COLO668 (cell line): ENCODE measurements around the gene FOXK1.
A peak's percentile ranks its signal among the peaks of the same experiment; 100 is the strongest.

Experiments
- DNase-seq: peaks from one replicate; lab custom pipeline; 2025; ENCODE audit not compliant: unreplicated experiment; lab: John Stamatoyannopoulos, UW

Gene FOXK1

GRCh38 chr7:4742852-4743251 is 60.8 kb downstream of the FOXK1 start:
- DNase-seq, result no peak

GRCh38 chr7:4744391-4745264 is 62.5 kb downstream of the FOXK1 start:
- DNase-seq, result peak; percentile 94

GRCh38 chr7:4745265-4745919 is 63.3 kb downstream of the FOXK1 start:
- no peak for DNase-seq

- DNase-seq, result no peak
Observed at GRCh38 chr7:4745971-4746919, 64.2 kb downstream of the FOXK1 start.

GRCh38 chr7:4747013-4747412 is 64.9 kb downstream of the FOXK1 start:
- DNase-seq, result no peak

- DNase-seq, result no peak
Observed at GRCh38 chr7:4747746-4748145, 65.7 kb downstream of the FOXK1 start.

GRCh38 chr7:4748231-4748681 is 66.2 kb downstream of the FOXK1 start:
- no peak for DNase-seq

GRCh38 chr7:4749363-4749762 is 67.3 kb downstream of the FOXK1 start:
- DNase-seq, result no peak

- DNase-seq, result no peak
Observed at GRCh38 chr7:4749798-4750197, 67.7 kb downstream of the FOXK1 start.

GRCh38 chr7:4751398-4751947 is 69.4 kb downstream of the FOXK1 start:
- DNase-seq, result no peak

GRCh38 chr7:4753598-4754432 is 71.7 kb downstream of the FOXK1 start:
- peak; percentile 89 for DNase-seq

GRCh38 chr7:4754433-4755010 is 72.4 kb downstream of the FOXK1 start:
- no peak for DNase-seq

- DNase-seq, result no peak
Observed at GRCh38 chr7:4755045-4755444, 73.0 kb downstream of the FOXK1 start.

GRCh38 chr7:4758111-4758510 is 76.0 kb downstream of the FOXK1 start:
- no peak for DNase-seq

GRCh38 chr7:4758791-4759190 is 76.7 kb downstream of the FOXK1 start:
- no peak for DNase-seq

GRCh38 chr7:4759211-4759610 is 77.1 kb downstream of the FOXK1 start:
- no peak for DNase-seq

- DNase-seq, result no peak
Observed at GRCh38 chr7:4760952-4761351, 78.9 kb downstream of the FOXK1 start.

GRCh38 chr7:4762121-4763055 is 80.3 kb downstream of the FOXK1 start:
- DNase-seq, result no peak
